Activated CD4-positive, alpha-beta T cell treated with anti-CD3 and anti-CD28 coated beads, Interleukin-2, Interleukin-4, amounts not matched to agents 100 ng/mL and 50 ng/mL, durations not matched to agents 16 hours and 8 hours (primary cell): ENCODE data around the gene NT5C3A.
"Not testable (repeated sequence)": the region's sequence is repeated elsewhere in the genome, so short reads cannot be mapped to it uniquely, and the experiment has no call there.

Source experiments
- DNase-seq: peaks from one replicate; pipeline ENCODE4 v3.0.0-alpha.2; 2020; ENCODE audit warnings: low spot score

The NT5C3A gene

DNA sequence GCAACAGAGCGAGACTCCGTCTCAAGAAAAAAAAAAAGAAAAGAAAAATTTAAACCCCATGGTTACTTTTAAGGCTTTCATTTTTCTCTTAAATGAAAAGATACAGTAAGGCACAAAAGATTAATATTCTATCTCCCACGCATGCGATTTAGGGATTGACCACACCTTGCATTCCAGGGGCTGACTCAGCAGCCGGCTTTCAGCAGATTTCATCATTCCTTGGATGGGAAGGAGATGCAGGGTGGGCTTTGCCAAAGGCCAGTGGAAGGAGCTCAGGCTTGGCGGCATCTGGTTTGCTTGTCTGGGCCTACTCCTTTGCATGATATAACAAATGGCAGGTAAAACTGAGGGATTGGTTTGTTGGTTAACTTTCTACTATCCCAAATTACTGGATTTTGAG, 83.3 kb downstream of the NT5C3A start:
- DNase-seq, result not testable (repeated sequence)

DNA sequence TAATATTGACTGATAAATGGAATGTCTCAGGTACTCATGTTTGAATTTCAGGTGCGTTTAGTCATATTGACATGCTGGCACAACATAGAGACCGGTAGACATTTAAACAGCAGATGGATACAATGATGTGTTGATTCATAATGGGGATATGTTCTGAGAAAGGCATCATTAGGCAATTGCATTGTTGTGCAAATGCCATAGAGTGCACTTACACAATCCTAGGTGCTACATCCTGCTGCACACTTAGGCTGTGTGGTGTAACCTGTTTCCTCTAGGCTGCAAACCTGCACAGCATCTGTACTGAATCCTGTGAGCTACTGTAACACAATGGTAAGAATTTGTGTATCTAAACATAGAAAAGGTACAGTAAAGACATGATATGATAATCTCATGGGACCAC, 85.4 kb downstream of the NT5C3A start:
- not testable (repeated sequence) for DNase-seq

DNA sequence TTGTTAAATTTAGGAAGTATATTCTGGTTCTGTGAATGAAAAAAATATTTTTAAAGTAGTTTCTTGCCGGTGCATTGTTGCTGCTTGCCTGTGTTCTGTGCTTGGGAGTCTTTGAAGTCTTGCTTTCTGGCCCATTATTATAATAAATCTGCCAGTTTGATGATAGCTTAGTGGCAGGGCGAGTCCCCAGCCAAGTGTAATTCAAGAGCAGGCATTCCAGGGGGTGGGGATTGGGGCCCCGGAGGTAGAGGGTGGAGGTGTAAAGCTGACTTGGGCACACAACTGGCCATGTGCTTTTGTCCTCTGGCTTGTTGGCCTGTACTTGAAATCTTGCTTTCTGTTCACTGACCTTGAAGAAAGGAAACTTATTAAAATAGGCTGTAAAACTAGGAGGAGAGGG, 90.6 kb downstream of the NT5C3A start:
- not testable (repeated sequence) for DNase-seq

DNA sequence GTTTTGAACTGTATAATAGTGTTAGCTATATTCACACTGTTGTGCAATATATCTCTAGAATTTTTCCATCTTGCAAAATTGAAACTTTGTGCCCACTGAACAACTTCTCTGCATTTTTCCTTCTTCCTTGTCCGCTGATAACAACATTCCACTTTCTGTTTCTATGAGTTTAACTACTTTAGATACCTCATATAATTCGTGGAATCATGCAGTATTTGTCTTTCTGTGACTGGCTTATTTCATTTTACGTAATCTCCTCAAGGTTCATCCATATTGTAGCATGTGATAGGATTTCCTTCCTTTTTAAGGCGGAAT, 95.4 kb downstream of the NT5C3A start:
- DNase-seq, result not testable (repeated sequence)

DNA sequence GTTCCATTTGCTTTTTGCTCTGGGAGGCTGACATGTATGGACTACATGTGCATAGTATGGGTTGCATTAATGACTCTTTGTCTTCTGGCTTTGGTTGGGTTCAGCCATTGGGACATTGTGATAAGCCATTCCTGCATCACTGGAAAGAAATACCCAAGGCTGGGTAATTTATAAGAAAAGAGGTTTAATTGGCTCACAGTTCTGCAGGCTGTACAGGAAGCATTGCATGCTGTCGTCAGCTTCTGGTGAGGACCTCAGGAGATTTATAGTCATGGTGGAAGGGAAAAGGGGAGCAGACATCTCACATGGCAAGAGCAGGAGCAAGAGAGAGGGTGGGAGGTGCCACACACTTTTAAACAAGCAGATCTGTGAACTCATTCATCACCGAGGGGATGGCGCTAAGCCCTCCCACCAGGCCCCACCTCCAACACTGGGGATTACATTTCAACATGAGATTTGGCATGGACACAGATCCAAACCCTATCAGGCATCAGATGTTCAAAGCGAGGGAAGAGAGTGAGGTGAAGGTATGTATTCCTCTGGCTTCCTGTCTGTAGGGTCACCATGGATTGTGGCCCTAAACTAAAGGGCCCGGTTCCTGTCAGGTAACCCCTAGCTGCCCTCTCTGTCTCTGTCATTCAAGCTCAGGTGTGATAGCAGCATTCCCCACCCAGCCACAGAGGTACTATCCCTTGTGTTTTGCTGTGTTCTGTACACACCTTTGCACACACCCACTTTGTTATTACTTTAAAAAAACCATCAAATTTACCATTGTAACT, 95.9 kb downstream of the NT5C3A start:
- not testable (repeated sequence) for DNase-seq

DNA sequence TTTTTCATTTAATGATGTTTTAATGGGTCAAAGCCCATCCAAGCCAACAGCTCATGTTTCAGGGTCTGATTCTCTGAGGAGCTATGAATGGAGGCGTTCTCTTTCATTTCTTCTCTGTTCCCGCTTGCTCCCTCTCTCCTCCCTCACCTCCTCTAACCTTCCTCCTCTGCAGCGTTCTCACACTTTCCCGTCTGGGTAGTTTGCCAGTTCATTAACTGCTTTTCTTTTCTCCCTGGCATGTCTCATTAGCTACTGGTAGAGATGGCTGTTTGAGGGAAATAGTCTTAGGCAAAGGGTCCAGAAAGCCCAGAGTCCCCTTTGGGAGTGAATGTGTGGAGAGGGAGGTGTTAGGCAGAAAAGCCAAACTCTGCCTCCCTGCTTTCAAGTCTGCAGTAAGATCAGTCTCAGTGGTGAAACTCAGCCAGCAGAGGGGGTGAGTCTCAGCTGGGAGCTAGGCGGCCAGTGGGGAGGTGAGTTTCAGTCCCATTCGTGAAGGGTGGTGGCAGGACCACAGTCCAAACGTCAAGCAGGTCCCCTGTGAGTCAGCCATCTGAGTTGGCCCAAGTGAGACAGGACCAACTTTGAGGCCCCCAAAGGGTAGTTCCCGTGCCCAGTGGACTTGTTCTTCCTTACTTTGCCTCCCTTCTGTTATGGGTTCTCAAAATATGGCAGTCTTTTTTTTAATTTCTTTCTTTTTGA, 98.0 kb downstream of the NT5C3A start:
- not testable (repeated sequence) for DNase-seq
